B cell (primary cell): ENCODE measurements around the gene SMG9. TPM values are rescaled to one million over a fixed set of nuclear protein-coding genes. Genes with fewer than 3 reads are reported as not detected.

Experiments used
- ATAC-seq: fragments of 200-7000 bp; cut with Tn5 transposase; one replicate; pipeline ENCODE4 v1.10.0; 2021; ENCODE audit warnings: low read depth, mild to moderate bottlenecking, moderate number of reproducible peaks, moderate library complexity
- CTCF ChIA-PET: fragments of 350-600 bp; sonication (Branson Sonifier 250); formaldehyde crosslinking; loops from one replicate; lab custom pipeline; 2021; ENCODE audit warnings: antibody characterized with exemption, inconsistent platforms; lab: Charles Lee
- POLR2A ChIA-PET: fragments of 350-600 bp; sonication (Branson Sonifier 250); formaldehyde crosslinking; loops from one replicate; lab custom pipeline; 2021; ENCODE audit warnings: antibody characterized with exemption; lab: Charles Lee
- DNase-seq: peaks from one replicate; pipeline ENCODE4 v3.0.0; 2013
- H2AFZ ChIP-seq: 2 replicates; pipeline ENCODE4 v1.6.1; 2012; ENCODE audit warnings: mild to moderate bottlenecking, low read depth, low read length; ENCODE audit not compliant: insufficient read depth, poor library complexity, severe bottlenecking
- H3K27ac ChIP-seq, 2 donors: 1 replicate in 1 of 2; 2 replicates in 1 of 2; pipeline ENCODE4 v1.5.1; 2012 to 2013; ENCODE audit warnings: low read length in 2 of 2, mild to moderate bottlenecking in 2 of 2, moderate library complexity in 1 of 2
- H3K27me3 ChIP-seq, 4 experiments: fragments of 200-600 bp in 1 of 4; sonication (generic) in 1 of 4; replicated peaks in 1 of 4; 1 replicate in 2 of 4; 2 replicates in 2 of 4; pipeline versions ENCODE4 v1.6.1 to v1.7.0; 2013 to 2016; ENCODE audit warnings: low read length in 3 of 4, mild to moderate bottlenecking in 2 of 4, mixed read lengths in 1 of 4, moderate library complexity in 1 of 4; ENCODE audit not compliant: insufficient read depth in 4 of 4, control insufficient read depth in 3 of 4; ENCODE audit errors: control extremely low read depth in 1 of 4
- H3K36me3 ChIP-seq, 2 experiments: replicated peaks in 1 of 2; 1 replicate in 1 of 2; 2 replicates in 1 of 2; pipeline versions ENCODE4 v1.6.1 to v1.7.1; 2013; ENCODE audit warnings: low read length in 1 of 2; ENCODE audit not compliant: insufficient read depth in 2 of 2, control insufficient read depth in 1 of 2; ENCODE audit errors: control extremely low read depth in 1 of 2, extremely low read depth in 1 of 2
- H3K4me1 ChIP-seq, 2 donors: fragments of 200-600 bp in 1 of 2; sonication (generic) in 1 of 2; 1 replicate in 1 of 2; 2 replicates in 1 of 2; pipeline versions ENCODE4 v1.5.1 to v1.6.1; 2013 to 2017; ENCODE audit warnings: low read length in 2 of 2; ENCODE audit not compliant: control insufficient read depth in 2 of 2, insufficient read depth in 2 of 2
- H3K4me2 ChIP-seq: replicated peaks from 2 replicates; pipeline ENCODE3; 2012; ENCODE audit warnings: mild to moderate bottlenecking, low read depth, low read length; ENCODE audit not compliant: poor library complexity, severe bottlenecking
- H3K4me3 ChIP-seq, 5 experiments: fragments of 200-600 bp in 1 of 5; sonication (generic) in 1 of 5; 1 replicate in 3 of 5; 2 replicates in 2 of 5; pipeline versions ENCODE4 v1.5.1 to v1.7.0; 2011 to 2016; ENCODE audit warnings: low read length in 4 of 5, mild to moderate bottlenecking in 4 of 5, low read depth in 2 of 5, control low read depth in 1 of 5, moderate library complexity in 1 of 5; ENCODE audit not compliant: insufficient read depth in 1 of 5; ENCODE audit errors: control extremely low read depth in 1 of 5, extremely low read depth in 1 of 5
- H3K79me2 ChIP-seq: fragments of 200-600 bp; sonication (generic); one replicate; pipeline ENCODE4 v1.6.0; 2016; ENCODE audit warnings: low read length; ENCODE audit not compliant: control insufficient read depth, insufficient read depth
- H3K9ac ChIP-seq: fragments of 200-600 bp; sonication (generic); 2 replicates; pipeline ENCODE4 v1.6.1; 2017; ENCODE audit warnings: mild to moderate bottlenecking, low read length, moderate library complexity
- H3K9me3 ChIP-seq, 3 donors: one replicate each; pipeline versions ENCODE4 v1.6.1 to v1.7.1; 2013; ENCODE audit warnings: low read length in 2 of 3; ENCODE audit not compliant: control insufficient read depth in 2 of 3, insufficient read depth in 1 of 3; ENCODE audit errors: control extremely low read depth in 1 of 3
- H4K20me1 ChIP-seq: 2 replicates; pipeline ENCODE4 v1.6.0; 2012; ENCODE audit warnings: mild to moderate bottlenecking, low read length; ENCODE audit not compliant: insufficient read depth, control insufficient read depth, poor library complexity, severe bottlenecking
- H3K27ac Mint-ChIP-seq: one replicate; pipeline ENCODE4 v1.8.0; 2021; ENCODE audit warnings: mixed read lengths
- H3K27me3 Mint-ChIP-seq: one replicate; pipeline ENCODE4 v1.8.0; 2021; ENCODE audit warnings: mixed read lengths
- H3K4me1 Mint-ChIP-seq: one replicate; pipeline ENCODE4 v1.8.0; 2021; ENCODE audit warnings: mixed read lengths
- H3K4me3 Mint-ChIP-seq: one replicate; pipeline ENCODE4 v1.8.0; 2021; ENCODE audit warnings: mixed read lengths
- H3K9me3 Mint-ChIP-seq: one replicate; pipeline ENCODE4 v1.8.0; 2022; ENCODE audit warnings: mixed read lengths; ENCODE audit not compliant: insufficient read depth
- CTCF ChIP-seq: fragments of 200-600 bp; IDR thresholded peaks from one replicate; pipeline ENCODE4 v1.8.0; 2022; ENCODE audit warnings: antibody characterized with exemption, mild to moderate bottlenecking
- EZH2 ChIP-seq: IDR thresholded peaks from 2 replicates; pipeline ENCODE4 v1.6.1; 2012; ENCODE audit warnings: borderline replicate concordance, low read depth, mild to moderate bottlenecking, moderate library complexity, low read length; ENCODE audit not compliant: insufficient read depth, poor library complexity, severe bottlenecking
- WGBS: methylation state at CpG from one replicate; pipeline ENCODE4 v1.1.5; 2013; ENCODE audit warnings: missing lambda C conversion rate; ENCODE audit not compliant: insufficient coverage; 5-methylcytosine and 5-hydroxymethylcytosine counted together
- intact Hi-C: fragments of 100-400 bp; cut with micrococcal nuclease; formaldehyde crosslinking; loops from one replicate; pipeline ENCODE4 v1.10.0; 2022
- polyA plus RNA-seq: library from polyadenylated mRNA; depleted of rRNA; stranded (reverse); fragments of >200 nt; gene quantifications from 2 replicates; pipeline ENCODE4 v1.2.3, GENCODE V29; 2012
- total RNA-seq, 2 donors: library from RNA; stranded (reverse); fragments of 120-200 nt in 1 of 2; gene quantifications; 1 replicate in 1 of 2; 2 replicates in 1 of 2; pipeline versions ENCODE4 v1.2.3 to v1.2.4, GENCODE V29; 2013 to 2022

SMG9 gene
- total and polyA plus RNA-seq, 2 donors (not counting 1 experiment from before 2014, with no cell fraction given): 33.9 to 87.5 TPM

- intact Hi-C loops: no loop called here
- TF ChIP-seq CTCF (no peak), EZH2 (no peak)
- no peak for ATAC-seq
- H3K36me3 ChIP-seq: peaks cover 0 to 53% of the 10 kb centered on the region in 2 experiments
- H2AFZ ChIP-seq: no peak overlapping the region
- Mint-ChIP-seq H3K27ac (peak overlapping the region; percentile 87), H3K9me3 (no peaks in the 10 kb centered on the region), H3K4me3 (peak overlapping the region; percentile 72), H3K4me1 (peaks cover 60% of the 10 kb centered on the region), H3K27me3 (no peaks in the 10 kb centered on the region)
- POLR2A ChIA-PET: interaction anchor here (5.4 to 5.8 kb wide), 2 partner anchors 12 to 13 kb away, joined by 45 to 75 read pairs; partner anchors contain the start of genes KCNN4 and SMG9
- peaks cover 14% of the 10 kb centered on the region for H4K20me1 ChIP-seq
- peaks cover 42 to 57% of the 10 kb centered on the region in 2 donors for H3K4me1 ChIP-seq
- no peaks in the 10 kb centered on the region for H3K9me3 ChIP-seq
- peaks cover 9% of the 10 kb centered on the region for H3K79me2 ChIP-seq
- peak overlapping the region; percentile 88 to 92 for H3K27ac ChIP-seq
- CTCF ChIA-PET: interaction anchor here (1.1 to 14.7 kb wide), 8 partner anchors 11 to 98 kb away, joined by 4 to 204 read pairs (median 8); partner anchors contain the start of genes KCNN4 and SMG9
- no peak overlapping the region for H3K4me3 ChIP-seq
- H3K4me2 ChIP-seq: peak overlapping the region; percentile 67
- H3K9ac ChIP-seq: no peak overlapping the region
- DNase-seq: no peak
- WGBS: 97% methylated on average over 2 of the region's 4 CpGs
- no peaks in the 10 kb centered on the region for H3K27me3 ChIP-seq
Observed at GRCh38 chr19:43766755-43767043, 11.9 kb upstream of the SMG9 start.

GRCh38 chr19:43765109-43765876, 10.5 kb upstream of the SMG9 start:
- Mint-ChIP-seq H3K9me3 (no peaks in the 10 kb centered on the region), H3K27ac (peak overlapping the region; percentile 87), H3K4me1 (peaks cover 61% of the 10 kb centered on the region), H3K27me3 (no peaks in the 10 kb centered on the region), H3K4me3 (peak overlapping the region; percentile 72)
- H3K27me3 ChIP-seq: no peaks in the 10 kb centered on the region
- H3K79me2 ChIP-seq: no peaks in the 10 kb centered on the region
- DNase-seq (peak; percentile 82), ATAC-seq (peak; percentile 86)
- H3K36me3 ChIP-seq: peaks cover 0 to 39% of the 10 kb centered on the region in 2 experiments
- CTCF ChIA-PET: interaction anchor here (1.1 to 14.7 kb wide), 8 partner anchors 10 to 44 kb away, joined by 4 to 204 read pairs (median 9); partner anchors contain the start of genes KCNN4 and SMG9
- no peak overlapping the region for H2AFZ ChIP-seq
- H3K27ac ChIP-seq: peak overlapping the region; percentile 88 to 92
- H3K4me3 ChIP-seq: peak overlapping the region in 2 of 5 experiments; percentile 23 to 34
- intact Hi-C loops: loop anchor here (1.0 kb wide), 3 partner anchors 11 to 20 kb away; partner anchors contain the start of gene SMG9
- POLR2A ChIA-PET: interaction anchor here (0.6 to 5.8 kb wide), 6 partner anchors 12 to 160 kb away, joined by 3 to 75 read pairs (median 4); partner anchors contain the start of genes KCNN4 and SMG9
- TF ChIP-seq EZH2 (no peak), CTCF (no peak)
- H3K9me3 ChIP-seq: no peaks in the 10 kb centered on the region
- peak overlapping the region; percentile 67 for H3K4me2 ChIP-seq
- peaks cover 42 to 57% of the 10 kb centered on the region in 2 donors for H3K4me1 ChIP-seq
- 47% methylated on average over 10 of the region's 16 CpGs for WGBS
- H3K9ac ChIP-seq: peak overlapping the region; percentile 42
- peaks cover 9% of the 10 kb centered on the region for H4K20me1 ChIP-seq
